ENCODE results near the gene ZDHHC19.
A peak's percentile ranks its signal among the peaks of the same experiment; 100 is the strongest.

ZDHHC19 gene

GRCh38 chr3:196198771-196199753 is 12.1 kb downstream of the ZDHHC19 start:
- peak; percentile 8; the same call in 1 of the 2 replicates for TF ChIP-seq CTCF (IDR thresholded peaks at IDR 0.05)

GRCh38 chr3:196198081-196198675 is 13.0 kb downstream of the ZDHHC19 start:
- no peak for TF ChIP-seq CTCF (IDR thresholded peaks at IDR 0.05)

GRCh38 chr3:196197524-196197923 is 13.7 kb downstream of the ZDHHC19 start:
- no peak for TF ChIP-seq CTCF (IDR thresholded peaks at IDR 0.05)

GRCh38 chr3:196195664-196196265 is 15.4 kb downstream of the ZDHHC19 start:
- TF ChIP-seq CTCF (IDR thresholded peaks at IDR 0.05) = no peak

- TF ChIP-seq CTCF (IDR thresholded peaks at IDR 0.05) = no peak
These were observed 16.7 kb downstream of the ZDHHC19 start for GRCh38 chr3:196194542-196194915.

GRCh38 chr3:196193736-196194541 is 17.3 kb downstream of the ZDHHC19 start:
- no peak for TF ChIP-seq CTCF (IDR thresholded peaks at IDR 0.05)

- TF ChIP-seq CTCF (IDR thresholded peaks at IDR 0.05) = no peak
These were observed 18.0 kb downstream of the ZDHHC19 start for GRCh38 chr3:196193133-196193735.
